ENCODE measurements around the gene OSBPL5.

Gene OSBPL5

GRCh38 chr11:3139481-3140290 is 25.4 kb downstream of the OSBPL5 start:
- FAIRE-seq (no peak), DNase-seq (ENCODE audit: insufficient read length, low spot score) (no peak)
- TF ChIP-seq, protein P1, sequence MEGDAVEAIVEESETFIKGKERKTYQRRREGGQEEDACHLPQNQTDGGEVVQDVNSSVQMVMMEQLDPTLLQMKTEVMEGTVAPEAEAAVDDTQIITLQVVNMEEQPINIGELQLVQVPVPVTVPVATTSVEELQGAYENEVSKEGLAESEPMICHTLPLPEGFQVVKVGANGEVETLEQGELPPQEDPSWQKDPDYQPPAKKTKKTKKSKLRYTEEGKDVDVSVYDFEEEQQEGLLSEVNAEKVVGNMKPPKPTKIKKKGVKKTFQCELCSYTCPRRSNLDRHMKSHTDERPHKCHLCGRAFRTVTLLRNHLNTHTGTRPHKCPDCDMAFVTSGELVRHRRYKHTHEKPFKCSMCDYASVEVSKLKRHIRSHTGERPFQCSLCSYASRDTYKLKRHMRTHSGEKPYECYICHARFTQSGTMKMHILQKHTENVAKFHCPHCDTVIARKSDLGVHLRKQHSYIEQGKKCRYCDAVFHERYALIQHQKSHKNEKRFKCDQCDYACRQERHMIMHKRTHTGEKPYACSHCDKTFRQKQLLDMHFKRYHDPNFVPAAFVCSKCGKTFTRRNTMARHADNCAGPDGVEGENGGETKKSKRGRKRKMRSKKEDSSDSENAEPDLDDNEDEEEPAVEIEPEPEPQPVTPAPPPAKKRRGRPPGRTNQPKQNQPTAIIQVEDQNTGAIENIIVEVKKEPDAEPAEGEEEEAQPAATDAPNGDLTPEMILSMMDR (IDR thresholded peaks at IDR 0.05; ENCODE audit: insufficient read depth, missing control alignments), result no peak

DNA sequence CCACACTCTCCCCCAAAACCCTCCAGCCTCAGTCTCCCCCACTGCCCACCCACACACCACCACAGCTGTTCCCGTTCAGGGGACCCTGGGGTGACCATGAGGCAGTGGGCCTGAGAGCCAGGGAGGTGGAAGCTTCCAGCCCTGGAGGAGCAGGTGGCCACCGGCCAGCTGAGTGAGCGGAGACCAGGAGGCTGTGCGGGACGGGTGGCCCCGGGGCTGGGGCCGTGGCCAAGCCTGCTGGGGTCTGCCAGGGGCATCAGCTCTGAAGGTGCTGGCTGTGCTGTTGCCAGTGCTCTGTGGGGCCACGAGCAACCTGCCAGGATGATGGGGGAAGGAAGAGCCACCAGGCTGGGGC is 26.0 kb downstream of the OSBPL5 start:
- no peak for FAIRE-seq
- DNase-seq (ENCODE audit: insufficient read length, low spot score), result no peak
- TF ChIP-seq, protein P1 (IDR thresholded peaks at IDR 0.05; ENCODE audit: insufficient read depth, missing control alignments), result no peak

GRCh38 chr11:3138178-3139085 is 26.7 kb downstream of the OSBPL5 start:
- DNase-seq (ENCODE audit: insufficient read length, low spot score) (no peak), FAIRE-seq (no peak)
- TF ChIP-seq, protein P1 (IDR thresholded peaks at IDR 0.05; ENCODE audit: insufficient read depth, missing control alignments), result no peak

DNA sequence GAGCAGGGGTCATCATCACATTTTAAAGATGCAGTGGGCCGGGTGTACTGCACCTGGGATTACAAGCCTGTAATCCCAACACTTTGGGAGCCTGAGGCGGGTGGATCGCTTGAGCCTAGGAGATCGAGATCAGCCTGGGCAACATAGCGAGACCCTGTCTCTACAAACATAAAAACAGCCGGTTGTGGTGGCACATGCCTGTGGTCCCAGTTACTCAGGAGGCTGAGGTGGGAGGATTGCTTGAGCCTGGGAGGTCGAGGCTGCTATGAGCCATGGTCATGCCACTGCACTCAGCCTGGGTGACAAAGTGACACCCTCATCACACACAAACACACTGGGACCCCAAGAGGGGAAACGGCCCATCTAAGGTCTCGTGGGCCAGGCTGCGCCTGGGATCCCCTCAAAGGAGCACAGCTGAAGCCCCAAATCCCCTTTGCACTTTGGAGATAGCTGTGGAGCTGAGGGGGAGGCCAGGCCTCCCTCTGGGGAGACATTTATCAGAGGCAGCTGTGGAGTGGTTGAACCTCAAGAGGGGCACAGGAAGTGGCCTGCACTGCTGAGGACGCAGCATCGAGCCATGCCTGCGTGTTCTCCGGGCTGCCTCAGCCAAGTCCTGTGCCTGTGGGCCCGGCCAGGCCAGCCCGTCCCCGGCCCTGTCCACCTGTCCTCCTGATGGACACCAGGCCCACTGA is 27.5 kb downstream of the OSBPL5 start:
- TF ChIP-seq, protein P1 (IDR thresholded peaks at IDR 0.05; ENCODE audit: insufficient read depth, missing control alignments), result no peak
- no peak for DNase-seq (ENCODE audit: insufficient read length, low spot score)
- FAIRE-seq, result no peak

DNA sequence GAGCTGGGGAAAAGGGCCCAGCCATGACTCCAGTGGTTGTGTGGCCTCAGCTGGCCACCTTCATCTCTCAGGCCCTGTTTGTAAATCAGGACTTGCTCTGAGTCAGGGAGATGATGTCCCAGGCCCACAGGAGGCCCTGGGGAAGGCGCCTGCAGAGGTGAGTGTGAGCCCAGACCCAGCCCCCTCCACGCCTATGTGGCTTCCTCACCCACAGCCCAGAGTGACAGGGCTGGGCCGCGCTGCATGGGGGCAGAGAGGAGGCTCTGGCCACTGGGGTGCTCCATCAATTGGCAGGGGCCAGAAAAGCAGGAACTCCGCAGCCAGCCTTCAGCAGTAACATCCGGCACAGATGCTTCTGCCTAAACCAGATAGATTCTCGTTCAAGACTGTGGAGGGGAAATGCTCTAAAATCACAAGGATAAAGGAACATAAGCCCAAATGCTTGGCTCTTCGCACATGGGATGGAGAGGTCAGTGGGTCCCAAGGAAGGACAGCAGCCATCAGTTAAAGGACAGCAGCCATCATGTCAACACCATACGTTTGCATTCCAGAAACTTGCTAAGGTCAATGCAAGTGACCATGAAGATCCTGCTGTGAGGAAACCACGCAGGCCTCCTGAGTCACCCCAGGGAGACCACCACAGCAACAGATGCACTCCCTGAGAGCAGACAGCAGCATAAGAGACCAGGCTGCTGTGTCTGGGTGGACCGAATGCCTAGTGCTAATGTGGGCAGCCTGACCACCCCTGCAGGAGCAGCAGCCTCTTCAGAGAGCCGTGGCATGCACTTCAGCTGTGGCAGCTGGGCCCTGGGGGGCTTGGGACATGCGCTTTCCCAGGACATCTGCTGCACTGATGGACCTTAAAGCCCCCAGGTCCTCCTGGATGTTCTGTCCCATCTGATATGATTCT is 28.3 kb downstream of the OSBPL5 start:
- DNase-seq (ENCODE audit: insufficient read length, low spot score) (no peak), FAIRE-seq (no peak)
- TF ChIP-seq, protein P1 (IDR thresholded peaks at IDR 0.05; ENCODE audit: insufficient read depth, missing control alignments), result no peak

Measured in D721Med (cell line).